Vagina (tissue), 2 donors: ENCODE data around the gene EWSR1.

Experiments
- CTCF ChIP-seq, 3 experiments: fragments of 450-650 bp in 2 of 3; fragments of 200-600 bp in 1 of 3; sonication (generic) in 1 of 3; IDR thresholded peaks; one replicate each; pipeline ENCODE4 v1.5.1; 2017 to 2019; ENCODE audit warnings: antibody characterized with exemption in 3 of 3, mild to moderate bottlenecking in 2 of 3, moderate library complexity in 2 of 3
- POLR2A ChIP-seq, 2 donors: fragments of 450-650 bp; IDR thresholded peaks; one replicate each; pipeline ENCODE4 v1.6.1; 2017; ENCODE audit warnings: antibody characterized with exemption in 2 of 2, mild to moderate bottlenecking in 2 of 2, moderate library complexity in 2 of 2
- POLR2AphosphoS5 ChIP-seq, 2 donors: sonication (generic); formaldehyde crosslinking; IDR thresholded peaks; one replicate each; pipeline ENCODE4 v1.9.0; 2017; ENCODE audit warnings: antibody characterized with exemption in 2 of 2, mild to moderate bottlenecking in 2 of 2, low read depth in 1 of 2; ENCODE audit not compliant: insufficient read depth in 1 of 2

GRCh38 chr22:29265929-29266328, 2.1 kb upstream of the EWSR1 start:
- no peak for TF ChIP-seq CTCF (IDR thresholded peaks at IDR 0.05)
- no peak for TF ChIP-seq POLR2A (IDR thresholded peaks at IDR 0.05)
- no peak for TF ChIP-seq POLR2AphosphoS5 (IDR thresholded peaks at IDR 0.05; ENCODE audit: insufficient read depth in 1 of 2, low read depth in 1 of 2)
